GM18526 (cell line): ENCODE results near the gene PNPLA2.

ENCODE experiments used
- POLR2A ChIP-seq: IDR thresholded peaks from 3 replicates; pipeline ENCODE4 v1.6.1; 2011; ENCODE audit not compliant: insufficient read length; ENCODE audit errors: extremely low read depth

Gene PNPLA2

GRCh38 chr11:778976-779954, 39.4 kb upstream of the PNPLA2 start:
- TF ChIP-seq POLR2A = no peak

DNA sequence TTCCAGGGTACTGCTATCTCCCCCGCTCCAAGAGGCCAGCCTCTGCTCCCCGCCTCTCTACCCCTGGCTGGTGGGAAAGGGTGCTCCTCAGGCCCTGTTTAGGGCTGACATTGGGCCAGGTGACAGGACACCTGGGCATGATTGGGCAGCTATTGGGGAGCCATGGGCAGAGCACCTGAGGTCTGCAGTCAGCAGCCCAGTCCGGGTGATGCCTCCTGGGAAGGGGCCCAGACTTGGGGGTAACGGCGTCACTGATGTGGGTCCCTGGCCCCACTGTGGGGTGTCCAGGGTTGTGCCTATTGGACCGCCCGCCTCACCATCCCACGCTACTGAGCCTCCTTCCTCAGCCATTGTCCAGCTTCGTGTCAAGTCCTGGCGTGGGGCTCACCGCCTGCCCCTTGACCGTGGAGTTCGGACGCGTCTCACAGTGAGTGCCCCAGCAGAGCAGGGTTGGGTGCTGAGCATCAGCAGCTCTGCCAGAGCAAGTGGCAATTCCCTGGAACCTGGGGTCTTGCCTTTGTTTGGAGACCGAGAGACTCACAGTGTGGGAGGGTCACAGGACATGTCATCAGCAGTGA, 38.7 kb upstream of the PNPLA2 start:
- TF ChIP-seq POLR2A = no peak

DNA sequence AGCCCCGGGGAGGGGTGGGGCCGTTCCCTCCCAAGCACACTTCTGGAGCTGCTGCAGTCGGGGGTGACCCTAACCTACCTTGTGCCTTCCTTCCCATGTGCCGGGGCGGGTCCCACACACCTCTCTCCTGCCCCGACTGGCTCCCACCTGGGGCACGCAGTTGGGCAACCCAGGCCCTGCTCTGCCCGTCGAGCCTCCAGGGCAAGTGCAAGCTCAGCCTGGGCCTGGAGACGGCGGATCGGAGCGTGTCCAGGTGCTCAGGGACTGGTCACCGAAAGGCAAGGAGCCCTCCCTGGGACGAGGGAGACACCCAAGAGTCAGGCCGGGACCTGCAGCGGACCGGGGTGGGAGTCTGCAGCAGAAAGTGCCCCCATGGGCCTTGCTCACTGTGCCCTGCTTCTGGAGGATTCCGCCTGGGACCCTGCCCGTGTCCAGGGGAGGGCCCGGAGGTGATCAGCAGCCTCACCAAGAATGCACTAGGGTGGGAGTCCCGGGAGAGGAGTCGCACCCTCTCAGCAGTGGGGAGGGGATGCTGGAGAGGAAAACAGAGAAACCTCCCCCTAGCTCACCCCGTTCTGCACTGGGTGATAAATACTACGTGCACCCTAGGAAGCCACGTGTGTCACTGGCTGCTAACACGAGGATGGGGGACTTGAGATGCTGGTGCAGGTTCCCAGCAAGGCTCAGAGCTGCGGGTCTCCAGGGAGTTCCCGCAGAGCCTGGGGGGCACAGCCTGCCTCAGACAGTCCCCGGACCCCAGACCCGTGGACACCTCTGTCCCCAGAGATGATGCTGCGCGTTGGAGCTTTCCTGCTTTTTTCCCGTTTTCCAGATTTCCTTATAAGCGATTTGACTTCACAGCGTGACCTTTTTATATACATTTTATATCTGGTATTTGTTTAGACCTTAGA, 36.2 kb upstream of the PNPLA2 start:
- TF ChIP-seq POLR2A = no peak

GRCh38 chr11:783581-784015, 35.1 kb upstream of the PNPLA2 start:
- no peak for TF ChIP-seq POLR2A

GRCh38 chr11:786235-787083, 32.3 kb upstream of the PNPLA2 start:
- no peak for TF ChIP-seq POLR2A

GRCh38 chr11:787084-787675, 31.5 kb upstream of the PNPLA2 start:
- TF ChIP-seq POLR2A = no peak

- no peak for TF ChIP-seq POLR2A
These were observed 30.6 kb upstream of the PNPLA2 start for GRCh38 chr11:788009-788640.

DNA sequence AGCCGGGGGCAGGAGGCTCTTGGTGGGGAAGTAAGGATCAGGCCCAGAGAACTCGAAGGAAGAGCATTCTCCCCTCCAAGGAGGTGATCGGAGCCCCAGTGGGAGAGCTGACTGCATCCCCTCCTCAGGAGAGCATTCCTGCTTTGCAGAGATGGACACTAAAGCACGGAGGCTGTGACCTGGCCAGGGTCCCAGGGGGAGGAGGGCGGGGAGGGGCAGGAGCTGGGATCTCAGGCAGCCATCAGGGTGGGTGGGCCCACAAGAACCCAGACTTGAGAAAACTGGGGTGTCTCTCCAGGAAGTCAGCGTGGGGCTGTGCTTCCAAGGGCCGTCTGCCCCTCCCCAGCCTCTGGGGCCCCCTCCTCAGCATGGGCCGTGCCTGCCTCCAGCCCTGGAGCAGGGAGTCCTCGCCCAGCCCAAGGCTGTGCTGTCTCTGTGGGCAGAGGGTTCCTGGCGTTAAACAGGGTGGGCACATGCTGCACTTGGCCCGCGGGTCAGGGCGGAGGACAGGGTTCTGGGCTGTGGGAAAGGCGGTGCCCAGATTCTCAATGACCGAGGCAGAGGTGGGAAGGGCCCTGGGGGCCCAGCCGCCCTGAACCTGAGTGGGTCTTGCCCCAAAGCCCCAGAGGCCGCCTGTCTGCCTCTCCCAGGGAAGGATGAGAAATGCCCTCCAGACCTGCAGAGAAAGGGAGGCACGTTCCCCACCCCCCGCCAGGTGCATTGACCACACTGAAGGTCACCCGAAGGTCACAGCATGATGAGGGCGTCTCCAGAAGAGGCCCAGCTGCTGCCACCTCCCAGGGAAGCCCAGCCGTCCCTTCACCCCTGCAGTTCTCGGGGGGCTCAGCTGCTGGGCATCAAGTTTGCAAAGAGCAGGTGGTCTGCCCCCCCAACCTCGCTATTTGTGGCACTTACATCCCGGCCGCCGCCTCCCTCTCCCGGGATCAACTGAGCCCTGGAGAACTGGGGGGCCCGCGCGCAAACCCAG, 29.5 kb upstream of the PNPLA2 start:
- TF ChIP-seq POLR2A = no peak

- TF ChIP-seq POLR2A = no peak
These were observed 28.8 kb upstream of the PNPLA2 start, which contains the start of gene CEND1 for GRCh38 chr11:789943-790342. TSS of gene CEND1 (minus strand) at chr11:790090. CDS start at chr11:788576, 1,514 bp downstream.

DNA sequence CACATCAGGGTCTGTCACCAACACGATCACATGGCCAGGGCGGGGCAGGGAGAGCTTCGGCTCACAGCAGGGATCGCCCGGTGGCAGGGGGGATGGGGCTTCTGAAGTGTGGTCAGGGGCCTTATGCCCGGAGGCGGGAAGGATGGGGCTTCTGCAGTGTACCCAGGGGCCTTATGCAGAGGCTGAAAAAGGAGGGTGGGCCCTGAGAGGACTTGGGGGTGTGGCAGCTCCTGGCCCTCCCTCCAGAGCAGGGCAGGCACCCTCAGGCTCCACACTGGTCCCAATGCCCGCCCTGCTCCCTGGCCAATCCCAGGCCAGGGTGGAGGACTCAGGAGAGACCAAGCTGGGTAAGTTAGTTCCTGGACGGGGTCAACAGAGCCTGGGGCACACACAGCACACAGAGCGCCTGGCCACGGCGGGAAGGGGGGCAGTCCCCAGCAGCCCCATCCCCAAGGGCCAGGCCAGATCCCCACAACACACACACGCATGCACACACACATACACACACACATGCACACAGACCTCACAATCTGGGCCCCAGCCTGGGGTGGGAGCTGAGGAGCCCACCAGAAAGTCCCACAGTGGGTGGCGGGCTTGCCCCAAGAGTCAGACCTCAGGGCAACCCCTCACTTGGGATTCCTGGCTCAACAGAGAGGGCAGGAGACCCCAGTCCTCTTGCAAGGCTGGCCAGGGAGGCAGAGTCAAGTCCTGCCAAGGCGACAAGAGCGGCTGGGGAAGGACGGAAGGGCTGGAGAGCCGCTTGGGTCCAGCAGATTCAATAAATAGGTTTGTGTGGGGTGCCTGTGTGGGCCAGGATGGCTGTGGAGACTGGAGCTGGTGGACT, 27.8 kb upstream of the PNPLA2 start:
- no peak for TF ChIP-seq POLR2A
